Epidermal melanocyte (primary cell): Measurements from ENCODE around the gene COG2.
"Not testable (repeated sequence)": the region's sequence is repeated elsewhere in the genome, so short reads cannot be mapped to it uniquely, and the experiment has no call there.

ENCODE experiments used
- DNase-seq: peaks from one replicate; pipeline ENCODE4 v3.0.0; 2011; ENCODE audit warnings: low spot score; ENCODE audit not compliant: insufficient read length

The COG2 gene

DNA sequence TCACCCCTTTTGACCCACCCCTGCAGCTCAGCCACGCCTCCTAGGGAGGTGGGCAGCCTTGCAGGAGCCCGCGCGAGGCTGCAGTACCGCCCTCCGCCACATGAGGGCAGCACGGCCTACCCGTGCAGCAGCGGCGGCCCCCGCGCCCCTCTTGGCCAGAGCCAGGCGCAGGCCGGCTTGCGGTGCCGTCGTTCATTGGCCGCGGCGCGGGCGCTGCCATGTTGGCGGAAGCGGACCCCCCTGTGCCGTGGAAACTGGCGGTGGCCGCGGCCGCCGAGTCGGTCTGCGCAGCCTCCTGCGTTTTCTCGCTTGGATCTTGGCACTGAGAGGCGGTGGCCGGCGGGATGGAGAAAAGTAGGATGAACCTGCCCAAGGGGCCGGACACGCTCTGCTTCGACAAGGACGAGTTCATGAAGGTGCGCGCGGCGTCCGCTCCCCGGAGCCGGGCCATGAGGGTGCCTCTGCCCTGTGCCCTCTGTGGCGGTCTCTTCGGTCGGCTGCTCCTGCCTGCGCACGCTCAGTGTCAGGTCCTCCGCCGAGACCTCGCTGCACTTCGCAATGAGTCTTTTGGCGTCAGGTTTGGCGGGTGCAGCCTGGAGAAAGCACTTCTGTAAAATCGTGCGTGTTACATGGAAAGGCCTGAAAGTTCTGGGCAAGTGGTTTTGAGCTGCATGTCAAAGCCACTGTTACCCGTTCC is at the start of gene COG2:
COG2 (plus strand) TSS at position 219 of the 697 bp plus-strand sequence; CDS start at position 345, 126 bp downstream.
- peak; percentile 94 for DNase-seq

DNA sequence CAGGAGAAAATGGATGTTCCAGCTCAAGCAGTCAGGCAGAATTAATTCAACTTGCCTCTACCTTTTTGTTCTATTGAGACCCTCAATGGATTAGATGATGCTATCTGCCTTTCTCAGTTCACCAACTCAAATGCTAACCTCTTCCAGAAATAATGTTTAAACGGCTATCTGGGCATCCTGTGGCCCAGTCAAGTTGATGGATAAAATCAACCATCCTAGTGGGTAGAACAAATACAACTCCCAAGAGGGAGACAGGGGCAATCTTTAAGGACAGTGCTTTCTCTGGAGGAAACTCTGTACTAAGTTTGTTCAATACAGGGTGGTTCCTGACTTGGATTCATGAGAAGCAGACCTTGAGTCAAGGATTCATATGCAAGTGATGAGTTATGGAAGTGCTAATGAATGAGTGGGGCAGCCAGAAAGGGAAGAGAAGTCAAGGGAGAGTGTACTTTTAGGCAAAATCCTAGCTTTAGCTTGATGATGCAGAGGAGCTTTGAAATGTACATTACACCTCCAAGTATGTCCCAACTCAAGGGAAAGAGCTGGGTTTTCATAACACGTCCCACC is 49.4 kb upstream of the COG2 start:
- DNase-seq, result no peak

- DNase-seq, result no peak
Observed at GRCh38 chr1:230594214-230594773, 48.0 kb upstream of the COG2 start.

GRCh38 chr1:230595181-230595580 is 47.1 kb upstream of the COG2 start:
- no peak for DNase-seq

DNA sequence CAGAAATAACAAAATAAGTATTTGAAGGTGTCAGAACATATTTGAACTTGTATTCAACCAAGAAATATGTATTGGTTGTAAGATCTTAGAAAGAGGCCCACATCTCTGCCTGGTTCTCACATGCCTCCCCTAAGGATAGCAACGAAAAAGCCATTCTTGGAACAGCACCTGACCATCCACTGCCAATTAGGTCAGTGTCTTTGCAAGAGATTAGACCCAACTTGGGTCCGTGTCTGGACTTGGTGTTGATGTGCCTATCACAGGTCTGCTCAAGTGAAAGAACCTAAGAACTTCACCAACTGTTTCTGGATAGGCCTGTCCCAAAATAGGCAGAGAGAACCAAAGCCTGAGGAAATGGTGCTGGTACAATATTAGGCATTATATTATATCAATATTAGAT is 46.0 kb upstream of the COG2 start:
- no peak for DNase-seq

- DNase-seq, result no peak
Observed at GRCh38 chr1:230598745-230599144, 43.5 kb upstream of the COG2 start.

- no peak for DNase-seq
Observed at GRCh38 chr1:230599926-230600656, 42.2 kb upstream of the COG2 start.

GRCh38 chr1:230600657-230601400 is 41.5 kb upstream of the COG2 start:
- DNase-seq, result not testable (repeated sequence)

GRCh38 chr1:230609208-230609607 is 33.1 kb upstream of the COG2 start:
- DNase-seq, result no peak

DNA sequence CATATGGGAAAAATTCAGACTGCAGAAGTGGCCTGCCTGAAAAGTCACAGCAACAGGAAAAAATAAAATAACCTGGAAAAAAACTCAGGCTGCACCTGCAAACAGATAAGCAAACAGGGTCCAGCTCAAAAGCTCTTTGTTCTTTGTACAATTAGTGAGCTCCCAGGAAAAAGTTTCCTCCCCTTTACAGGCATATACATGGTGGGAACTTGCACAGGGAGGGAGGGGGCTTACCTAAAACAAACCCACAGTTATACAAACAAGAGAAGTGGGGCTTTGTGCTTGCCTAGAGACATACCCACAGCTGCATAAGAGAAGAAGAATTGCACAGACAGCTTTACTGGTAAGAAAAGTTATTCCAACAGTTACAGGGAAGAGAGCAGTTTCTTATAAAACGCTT is 31.7 kb upstream of the COG2 start:
- DNase-seq, result no peak

GRCh38 chr1:230611128-230611877 is 31.0 kb upstream of the COG2 start:
- DNase-seq, result no peak

DNA sequence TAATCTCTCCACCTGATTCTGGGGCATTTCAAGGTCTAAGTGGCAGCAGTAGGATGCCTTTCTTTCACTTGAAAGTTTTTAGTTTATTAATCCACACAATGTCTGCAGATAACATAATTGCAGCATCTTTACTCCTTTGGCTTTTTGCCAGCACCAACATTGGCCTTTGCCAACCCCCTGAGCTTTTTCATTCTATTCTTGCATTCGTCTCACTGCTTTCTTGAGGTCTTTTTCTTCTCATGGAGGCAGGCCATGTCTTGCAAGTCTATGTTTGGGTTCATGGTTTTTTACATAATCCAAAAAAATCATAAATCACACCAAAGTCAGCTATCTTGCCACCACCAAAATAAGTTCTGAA is 30.4 kb upstream of the COG2 start:
- DNase-seq, result no peak

DNA sequence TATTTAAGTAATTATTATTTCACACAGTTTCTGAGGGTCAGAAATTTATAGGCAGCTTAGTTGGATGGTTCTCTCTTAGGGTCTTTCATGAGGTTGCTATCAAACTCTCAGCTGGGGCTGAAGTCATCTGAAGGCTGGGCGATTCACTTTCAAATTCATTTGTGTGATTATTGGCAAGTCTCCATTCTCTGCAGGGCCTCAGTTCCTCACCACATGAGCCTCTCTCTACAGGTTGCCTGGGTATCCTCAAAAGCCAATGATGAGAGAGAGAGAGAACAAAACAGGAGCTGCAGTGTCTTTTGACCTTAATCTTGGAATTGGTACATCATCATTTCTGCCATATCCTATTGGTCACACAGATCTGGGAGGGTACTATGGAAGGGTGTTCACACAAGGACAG is 29.6 kb upstream of the COG2 start:
- DNase-seq, result no peak

DNA sequence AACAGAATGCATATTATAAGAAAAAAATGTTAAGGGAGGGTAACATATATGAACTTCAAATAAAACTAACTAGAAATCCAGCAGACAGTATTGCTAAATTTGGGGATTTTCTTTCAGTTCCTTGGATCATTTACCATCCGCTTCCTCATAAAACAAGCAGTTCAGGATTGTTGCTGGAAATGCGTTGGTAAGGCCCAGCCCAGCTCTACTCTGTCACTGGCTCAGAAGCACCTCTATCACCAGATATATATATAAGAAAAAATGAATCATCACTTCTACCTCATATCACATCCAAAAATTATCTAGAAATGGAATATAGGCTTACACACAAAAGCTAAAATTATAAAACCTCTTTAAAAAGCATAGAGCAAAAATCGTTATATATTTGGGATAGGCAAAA is 28.2 kb upstream of the COG2 start:
- DNase-seq, result no peak

- no peak for DNase-seq
Observed at GRCh38 chr1:230618537-230618936, 23.7 kb upstream of the COG2 start.

DNA sequence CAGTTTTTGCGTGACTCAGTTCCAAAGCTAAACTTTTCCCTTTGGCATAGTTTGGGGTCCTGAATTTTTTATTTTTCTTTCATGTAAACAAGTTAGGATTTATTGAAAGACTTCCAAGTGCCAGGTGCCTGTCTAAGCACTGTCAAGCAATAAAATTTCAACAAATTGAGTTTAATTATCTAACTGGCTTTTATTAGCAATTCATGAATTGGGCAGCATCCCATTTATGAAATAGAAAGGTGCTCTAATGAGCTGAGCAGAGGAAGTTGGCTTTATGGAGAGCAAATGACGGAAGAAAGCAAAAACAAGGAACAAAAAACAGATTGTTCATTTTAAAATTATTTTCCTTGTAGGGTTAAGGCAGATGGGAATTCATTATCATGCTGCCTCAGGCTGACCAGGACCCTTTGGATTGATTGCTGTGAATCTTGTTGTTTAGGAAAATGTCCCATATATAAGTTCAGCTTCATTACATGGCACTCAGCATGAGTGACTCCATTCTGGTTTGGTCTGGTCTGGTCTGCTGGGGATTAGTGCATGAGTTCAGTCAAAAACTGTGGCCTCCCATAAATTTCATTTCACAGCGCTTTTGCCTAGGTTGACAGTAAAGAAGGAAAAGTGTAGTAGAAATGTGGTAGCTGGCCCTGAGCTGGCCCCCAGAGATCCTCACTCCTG is 21.5 kb upstream of the COG2 start:
- no peak for DNase-seq

DNA sequence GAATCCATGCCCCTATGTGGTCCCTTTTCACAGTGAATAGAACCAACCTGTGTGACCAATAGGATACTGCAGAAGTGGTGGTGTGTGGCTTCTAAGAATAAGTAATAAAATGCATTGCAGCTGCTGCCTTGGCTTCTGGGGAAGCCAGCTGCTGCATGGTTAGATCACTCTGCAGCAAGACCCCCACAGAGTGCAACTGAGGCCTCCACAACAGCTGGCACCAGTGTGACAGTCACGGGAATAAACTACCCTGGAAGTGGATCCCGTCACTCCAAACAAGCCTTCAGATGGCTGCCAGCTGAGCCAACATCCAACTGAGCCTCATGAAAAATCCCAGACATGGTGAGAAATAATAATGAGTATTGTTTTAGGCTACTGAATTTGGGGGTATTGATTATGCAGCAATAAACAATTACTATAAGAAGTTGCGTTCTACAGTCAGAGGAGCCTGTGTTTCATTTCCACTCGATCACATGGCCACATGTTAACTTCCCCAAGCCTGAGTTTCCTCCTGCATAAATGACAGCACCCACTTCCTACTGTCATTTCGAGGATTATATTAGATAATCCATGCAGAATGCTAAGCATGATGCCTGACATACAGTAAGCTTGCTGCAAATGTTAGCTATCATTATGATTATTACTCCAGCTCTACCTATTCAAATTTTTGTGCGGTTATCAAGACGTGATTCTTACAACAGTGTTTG is 20.8 kb upstream of the COG2 start:
- no peak for DNase-seq

DNA sequence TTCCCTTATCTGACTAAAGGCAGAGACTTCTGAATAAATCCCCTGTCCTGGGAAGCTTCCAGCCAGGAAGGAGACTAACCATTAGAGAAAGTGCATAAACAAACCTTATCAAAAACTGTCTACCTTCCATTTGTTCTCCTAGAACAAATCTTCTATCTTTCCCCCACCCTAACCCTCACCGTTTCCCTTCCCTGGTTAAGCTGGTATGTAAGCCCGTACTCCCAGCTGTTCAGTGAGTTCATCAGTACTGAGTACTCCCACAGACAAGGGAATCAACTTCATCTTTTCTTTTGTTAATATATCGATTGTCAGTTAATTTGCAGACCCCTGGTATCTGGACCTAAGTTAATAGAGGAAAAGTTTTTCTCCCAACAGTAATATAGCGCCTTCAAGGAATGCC is 20.1 kb upstream of the COG2 start:
- no peak for DNase-seq

DNA sequence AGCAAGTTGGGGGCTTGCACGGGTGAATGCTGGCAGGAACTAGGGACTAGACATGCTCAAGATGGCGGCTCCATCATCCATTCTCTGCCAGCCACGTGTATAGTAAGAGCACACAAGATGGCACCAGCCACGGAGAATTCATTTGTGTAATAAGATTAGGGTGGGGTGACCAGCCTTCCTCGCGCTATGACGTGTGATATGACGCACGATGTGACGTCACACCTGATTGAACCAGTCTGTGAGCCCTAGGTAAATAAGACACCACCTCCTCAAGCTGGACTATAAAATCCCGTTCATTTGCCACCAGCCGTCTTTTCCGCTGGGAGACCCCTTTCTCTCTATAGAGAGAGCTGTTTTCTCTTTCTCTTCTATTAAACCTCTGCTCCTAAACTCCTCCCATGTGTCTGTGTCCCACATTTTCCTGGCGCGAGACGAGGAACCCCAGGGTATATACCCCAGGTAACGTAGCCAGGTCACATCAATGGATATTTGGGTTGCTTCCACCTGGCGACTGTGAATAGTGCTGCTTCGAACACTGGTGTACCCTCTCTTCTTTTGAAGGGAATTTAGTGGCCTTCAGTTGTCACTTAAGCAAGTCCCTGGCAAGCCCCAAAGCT is 18.1 kb upstream of the COG2 start:
- DNase-seq, result no peak
